NCI-H2171 (cell line): ENCODE results near the gene CD40.
A peak's percentile ranks its signal among the peaks of the same experiment; 100 is the strongest.

Experiments
- DNase-seq: peaks from one replicate; lab custom pipeline; 2025; lab: John Stamatoyannopoulos, UW

The CD40 gene

DNA sequence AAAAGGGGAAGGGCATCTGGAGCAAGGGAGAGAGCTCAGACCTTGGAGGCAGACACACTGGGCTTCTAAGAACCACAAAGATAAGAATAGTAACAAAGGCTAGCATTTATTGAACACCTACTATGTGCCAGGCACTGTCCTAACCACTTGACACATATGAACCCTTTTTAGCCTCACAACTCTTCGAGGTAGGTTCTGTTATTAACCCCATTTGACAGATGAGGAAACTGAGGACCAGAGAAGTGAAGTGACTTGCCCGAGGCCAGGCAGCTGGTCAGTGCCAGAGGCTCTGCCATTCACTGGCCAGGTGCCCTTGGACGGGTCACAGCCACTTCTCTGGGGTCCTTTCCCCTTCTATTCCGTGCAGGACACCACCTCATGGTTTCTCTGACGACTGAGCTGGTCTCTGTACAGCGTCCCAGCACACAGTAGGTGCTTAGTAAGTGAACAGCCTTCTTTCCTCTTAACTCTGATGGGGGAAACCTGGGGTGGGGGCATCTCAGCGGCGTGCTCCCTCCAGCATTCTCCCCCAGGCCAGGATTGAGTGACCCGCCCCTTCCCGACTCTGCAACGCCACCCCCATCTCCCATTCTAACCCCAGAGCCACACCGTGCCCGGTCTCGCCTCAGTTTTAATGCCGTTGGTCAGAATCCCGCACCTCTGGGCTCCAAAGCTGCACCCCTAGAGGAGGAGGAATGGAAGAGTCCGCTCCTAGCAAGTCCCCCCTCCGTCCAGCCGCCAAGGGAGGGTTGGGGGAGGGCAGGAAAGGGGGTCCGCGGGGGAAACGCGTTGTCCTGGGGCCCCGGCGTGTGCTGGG, 55.7 kb downstream of the CD40 start:
- DNase-seq, result no peak

DNA sequence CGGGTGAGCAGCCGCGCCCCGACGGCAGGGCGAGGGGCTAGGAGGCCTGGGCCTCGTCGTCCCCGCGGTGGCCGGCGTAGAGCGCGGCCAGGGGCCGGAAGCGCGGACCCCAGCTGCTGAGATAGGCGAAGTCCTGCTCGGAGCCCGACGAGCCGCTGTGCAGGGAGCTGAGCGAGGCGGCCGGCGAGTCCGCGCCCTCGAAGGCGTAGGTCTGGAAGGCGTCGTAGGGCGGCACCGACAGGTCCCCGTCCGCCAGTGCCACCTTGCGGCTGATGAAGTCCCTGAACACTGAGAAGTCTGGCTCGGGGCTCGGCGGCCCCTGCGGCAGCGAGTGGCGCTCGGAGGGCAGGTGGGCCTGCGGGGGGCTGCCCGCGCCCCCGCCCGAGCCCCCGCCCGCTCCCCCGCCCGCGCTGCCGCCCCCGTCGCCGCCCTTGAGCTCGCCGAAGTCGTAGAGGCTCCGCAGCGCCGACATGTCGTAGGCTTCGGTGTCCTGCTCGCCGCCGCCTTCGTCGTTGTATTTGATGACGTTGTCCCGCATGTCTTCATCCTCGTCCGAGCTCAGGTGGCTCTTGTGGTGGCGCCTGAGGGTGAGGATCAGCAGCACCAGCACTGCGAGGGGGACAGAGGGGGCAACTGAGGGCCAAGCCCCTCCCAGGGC, 56.5 kb downstream of the CD40 start:
- DNase-seq, result no peak

DNA sequence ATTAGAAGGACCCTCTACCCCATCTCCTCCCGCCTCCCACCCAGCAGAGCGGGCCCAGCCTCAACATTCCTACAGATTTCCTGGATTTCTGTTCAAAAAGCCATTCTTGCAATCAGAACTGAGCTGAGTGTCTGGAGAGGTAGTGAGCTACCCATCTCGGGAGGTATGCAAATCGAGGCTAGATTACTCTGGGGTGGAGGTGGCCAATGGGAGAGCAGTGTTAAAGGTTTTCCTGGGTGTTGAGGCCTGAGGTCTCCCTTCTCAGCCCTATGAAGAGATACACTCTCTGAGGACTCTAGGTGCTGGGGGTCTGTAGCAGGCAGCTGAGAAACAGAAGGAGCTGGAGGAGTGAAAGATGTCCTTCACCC, 57.0 kb downstream of the CD40 start:
- no peak for DNase-seq

DNA sequence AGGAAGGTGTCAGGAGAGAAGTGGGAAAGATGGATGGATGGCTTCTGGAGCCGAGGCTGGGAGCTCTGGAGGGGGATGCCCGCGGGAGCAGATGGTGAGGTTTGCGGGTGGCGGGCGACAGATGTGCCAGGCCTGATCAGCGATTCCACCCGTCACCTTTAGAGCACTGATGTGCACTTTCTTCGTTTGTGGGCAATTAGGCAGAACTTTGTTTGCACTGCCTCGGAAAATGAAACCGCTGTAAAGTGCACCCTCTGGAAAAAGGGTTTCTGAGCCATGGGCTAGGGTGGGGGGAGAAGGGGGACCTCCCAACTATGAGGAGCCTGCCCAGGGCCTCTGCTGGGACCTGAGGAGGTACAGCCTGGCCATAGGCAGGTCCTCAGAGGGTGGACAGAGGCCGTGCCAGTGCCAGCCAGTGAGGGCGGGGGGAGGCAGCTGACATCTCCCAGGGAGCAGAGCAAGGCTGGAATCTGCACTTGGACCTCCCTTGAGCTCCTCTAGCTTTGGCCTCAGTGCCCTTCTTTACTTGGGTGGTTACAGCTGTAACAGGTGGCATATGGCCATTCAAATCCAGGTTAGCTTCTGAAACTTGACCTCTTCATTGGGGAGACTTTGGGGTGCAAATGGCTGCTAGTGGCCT, 58.7 kb downstream of the CD40 start:
- DNase-seq, result peak; percentile 97

DNA sequence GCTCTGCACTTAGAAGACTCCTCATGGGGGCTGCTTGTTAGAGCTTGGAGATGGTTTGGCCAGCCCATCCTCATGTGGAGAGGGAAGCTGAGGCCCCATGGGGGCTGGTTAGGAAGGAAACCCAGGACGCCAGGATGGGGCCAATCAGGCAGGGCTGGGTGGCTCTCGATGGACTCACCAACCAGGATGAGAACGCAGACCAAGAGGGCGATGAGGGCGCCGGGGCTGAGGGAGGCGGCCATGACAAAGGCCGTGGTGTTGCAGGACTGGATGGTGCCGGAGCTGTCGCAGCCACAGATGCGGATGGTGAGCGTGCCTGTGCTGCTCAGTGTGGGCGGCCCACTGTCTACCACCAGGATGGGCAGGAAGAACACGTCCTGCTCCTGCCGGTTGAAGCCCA, 59.7 kb downstream of the CD40 start:
- no peak for DNase-seq

DNA sequence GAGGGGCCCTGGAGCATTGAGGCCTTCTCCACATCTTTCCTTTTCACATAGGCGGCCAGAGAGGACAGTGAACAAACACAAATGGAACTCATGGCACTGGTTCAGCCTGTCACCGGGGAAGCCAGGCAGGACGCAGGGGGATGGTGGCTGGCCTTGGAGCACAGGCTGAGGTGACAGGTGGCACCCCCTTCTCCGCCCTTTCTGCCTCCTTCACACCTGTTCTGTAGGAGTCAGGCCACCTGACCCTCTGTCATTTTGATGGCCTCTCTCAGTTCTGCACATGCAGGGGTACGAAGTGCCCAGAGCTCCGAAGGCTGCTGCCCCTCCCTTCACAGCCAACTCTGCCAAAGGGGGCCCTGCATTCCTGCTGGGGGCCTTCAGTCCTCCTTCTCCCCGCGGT, 60.8 kb downstream of the CD40 start:
- no peak for DNase-seq
